ENCODE data around the gene RAP1A. TPM values are rescaled to one million over a fixed set of nuclear protein-coding genes. Genes with fewer than 3 reads are reported as not detected.
A peak's percentile ranks its signal among the peaks of the same experiment; 100 is the strongest.

RAP1A gene
- polyA plus RNA-seq, 3 donors, result 41.2 to 79.1 (median 75.3) TPM

- intact Hi-C loops (cut with micrococcal nuclease), result loop anchor here (10.0 kb wide), 4 partner anchors 122 to 772 kb away; partner anchors contain the start of genes ADORA3 (in 1 of the 2), DENND2D (in 1 of the 2), LRIF1 (in 1 of the 2) and RAP1A (in 1 of the 2)
- Histone ChIP-seq H3K4me3 (replicated peaks in 1 of 3; ENCODE audit: low read depth in 2 of 3, low read length in 3 of 3) (no peak overlapping the region), H2AFZ (ENCODE audit: insufficient read depth, low read depth, low read length, poor library complexity, severe bottlenecking) (no peak overlapping the region), H4K20me1 (ENCODE audit: insufficient read depth, low read length) (no peaks in the 10 kb centered on the region), H3K9ac (ENCODE audit: insufficient read depth, low read length, poor library complexity, severe bottlenecking) (no peak overlapping the region), H3K9me3 (replicated peaks in 1 of 2; ENCODE audit: control insufficient read depth in 1 of 2, insufficient read depth in 1 of 2, low read length in 2 of 2) (peaks cover 0 to 4% of the 10 kb centered on the region in 2 donors), H3K27me3 (ENCODE audit: control insufficient read depth in 2 of 2, insufficient read depth in 2 of 2, low read length in 2 of 2) (peaks cover 10 to 35% of the 10 kb centered on the region in 2 donors), H3K27ac (ENCODE audit: low read depth in 1 of 2, low read length in 2 of 2) (no peak overlapping the region), H3K36me3 (replicated peaks in 1 of 2; ENCODE audit: control insufficient read depth in 1 of 2, insufficient read depth in 2 of 2, low read length in 2 of 2) (no peaks in the 10 kb centered on the region), H3K4me2 (replicated peaks; ENCODE audit: extremely low read depth, low read length, poor library complexity, severe bottlenecking) (no peak overlapping the region), H3K79me2 (ENCODE audit: insufficient read depth, low read length) (no peaks in the 10 kb centered on the region), H3K4me1 (ENCODE audit: control insufficient read depth in 1 of 2, insufficient read depth in 2 of 2, low read length in 2 of 2) (peaks cover 78 to 83% of the 10 kb centered on the region in 2 donors)
- no peak for TF ChIP-seq CTCF (IDR thresholded peaks at IDR 0.05)
- peaks cover 35% of the 10 kb centered on the region for H3K4me1 Mint-ChIP-seq
- peak overlapping the region in 1 of 2 donors; percentile 87 for H3K4me3 Mint-ChIP-seq
- H3K9me3 Mint-ChIP-seq, result peaks cover 0 to 19% (median 6%) of the 10 kb centered on the region in 7 donors
- DNase-seq, result no peak
- peak overlapping the region in 1 of 7 donors; percentile 18 for H3K27ac Mint-ChIP-seq
- 71% methylated on average over 3 of the region's 4 CpGs for WGBS (ENCODE audit: insufficient coverage)
- peaks cover 20 to 29% of the 10 kb centered on the region in 2 donors for H3K36me3 Mint-ChIP-seq
- H3K27me3 Mint-ChIP-seq (ENCODE audit: low read depth in 3 of 3), result peaks cover 31 to 50% (median 41%) of the 10 kb centered on the region in 3 donors
Observed at GRCh38 chr1:111736548-111737215, 117.1 kb downstream of the RAP1A start.

DNA sequence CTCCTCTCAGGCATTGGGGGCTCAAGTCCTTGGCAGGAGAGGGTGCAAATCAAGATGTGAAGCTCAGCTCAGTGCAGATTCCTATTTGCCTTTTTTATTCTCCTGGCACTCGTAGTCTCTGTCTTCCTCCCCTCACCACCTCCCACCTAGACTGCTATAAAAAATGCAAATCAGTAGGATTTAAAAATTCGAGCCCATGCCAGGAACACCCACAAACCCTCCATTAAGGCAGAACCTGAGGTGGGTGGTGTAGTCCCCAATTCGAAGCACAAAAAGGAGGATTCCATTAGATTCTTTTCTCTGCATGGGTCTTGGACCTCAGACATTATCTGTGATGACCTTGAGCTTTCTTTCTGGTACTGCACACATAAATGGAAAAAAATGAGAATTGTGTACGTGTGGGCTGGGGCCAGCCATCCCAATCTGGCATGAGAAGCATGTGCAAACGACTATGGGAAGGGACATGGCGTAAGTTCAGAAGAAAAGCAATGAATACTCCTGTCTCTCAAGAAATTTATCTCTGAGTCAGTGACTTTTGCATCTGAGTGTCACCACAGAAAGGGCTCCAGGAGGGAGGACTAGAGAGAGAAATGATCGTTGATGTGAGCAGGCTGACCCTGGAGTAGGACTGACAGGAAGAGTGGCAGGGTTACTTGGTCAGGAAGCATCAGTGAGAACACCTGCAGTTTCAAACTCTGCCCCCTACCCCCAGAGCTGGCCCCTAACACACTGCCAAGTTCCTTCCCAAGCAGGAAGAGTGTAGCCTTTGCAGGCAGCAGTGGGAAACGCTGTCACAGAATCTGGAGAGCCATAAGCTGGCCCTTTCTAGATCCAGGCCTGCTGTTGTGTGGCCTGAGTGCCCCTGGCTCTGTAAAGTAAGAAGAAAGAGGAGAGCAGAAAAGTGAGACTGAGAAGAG is 117.9 kb downstream of the RAP1A start:
- Histone ChIP-seq H3K9me3 (replicated peaks in 1 of 2; ENCODE audit: control insufficient read depth in 1 of 2, insufficient read depth in 1 of 2, low read length in 2 of 2) (peaks cover 0 to 4% of the 10 kb centered on the region in 2 donors), H3K4me2 (replicated peaks; ENCODE audit: extremely low read depth, low read length, poor library complexity, severe bottlenecking) (peak overlapping the region; percentile 79), H3K27me3 (ENCODE audit: control insufficient read depth in 2 of 2, insufficient read depth in 2 of 2, low read length in 2 of 2) (peaks cover 15 to 43% of the 10 kb centered on the region in 2 donors), H3K79me2 (ENCODE audit: insufficient read depth, low read length) (no peaks in the 10 kb centered on the region), H4K20me1 (ENCODE audit: insufficient read depth, low read length) (no peaks in the 10 kb centered on the region), H3K27ac (ENCODE audit: low read depth in 1 of 2, low read length in 2 of 2) (no peak overlapping the region), H3K4me3 (replicated peaks in 1 of 3; ENCODE audit: low read depth in 2 of 3, low read length in 3 of 3) (peak overlapping the region in 2 of 3 experiments; percentile 63 to 79), H2AFZ (ENCODE audit: insufficient read depth, low read depth, low read length, poor library complexity, severe bottlenecking) (peak overlapping the region; percentile 83), H3K9ac (ENCODE audit: insufficient read depth, low read length, poor library complexity, severe bottlenecking) (peak overlapping the region; percentile 77), H3K4me1 (ENCODE audit: control insufficient read depth in 1 of 2, insufficient read depth in 2 of 2, low read length in 2 of 2) (peaks cover 77 to 81% of the 10 kb centered on the region in 2 donors), H3K36me3 (replicated peaks in 1 of 2; ENCODE audit: control insufficient read depth in 1 of 2, insufficient read depth in 2 of 2, low read length in 2 of 2) (no peaks in the 10 kb centered on the region)
- H3K27me3 Mint-ChIP-seq (ENCODE audit: low read depth in 3 of 3), result peaks cover 39 to 58% (median 49%) of the 10 kb centered on the region in 3 donors
- H3K27ac Mint-ChIP-seq, result peak overlapping the region; percentile 18 to 89 (median 68)
- peak overlapping the region; percentile 87 to 89 for H3K4me3 Mint-ChIP-seq
- peaks cover 0 to 19% (median 6%) of the 10 kb centered on the region in 7 donors for H3K9me3 Mint-ChIP-seq
- no peak for DNase-seq
- no peak for TF ChIP-seq CTCF (IDR thresholded peaks at IDR 0.05)
- peaks cover 13 to 25% of the 10 kb centered on the region in 2 donors for H3K36me3 Mint-ChIP-seq
- WGBS (ENCODE audit: insufficient coverage), result 50% methylated on average over 2 of the region's 8 CpGs
- H3K4me1 Mint-ChIP-seq, result peaks cover 31% of the 10 kb centered on the region
- intact Hi-C loops (cut with micrococcal nuclease), result loop anchor here (10.0 kb wide), 4 partner anchors 123 to 773 kb away; partner anchors contain the start of genes ADORA3 (in 1 of the 2), DENND2D (in 1 of the 2), LRIF1 (in 1 of the 2) and RAP1A (in 1 of the 2)

All from CD14-positive monocyte (primary cell).